Transverse colon (tissue), 4 donors: Measurements from ENCODE around the gene LIX1L. TPM values are rescaled to one million over a fixed set of nuclear protein-coding genes. Genes with fewer than 3 reads are reported as not detected.
A peak's percentile ranks its signal among the peaks of the same experiment; 100 is the strongest.

Experiments
- DNase-seq: peaks from one replicate; pipeline ENCODE4 v3.0.0-alpha.2; 2019
- H3K27ac ChIP-seq, 4 donors: fragments of 200-600 bp; sonication (generic); 2 replicates each; pipeline ENCODE4 v1.5.1; 2016 to 2018; ENCODE audit warnings: inconsistent platforms in 4 of 4
- H3K27me3 ChIP-seq: fragments of 200-600 bp; sonication (generic); 2 replicates; pipeline ENCODE4 v1.5.1; 2017; ENCODE audit warnings: inconsistent platforms
- H3K36me3 ChIP-seq, 4 donors: fragments of 200-600 bp; sonication (generic); 2 replicates each; pipeline ENCODE4 v1.5.1; 2017 to 2019; ENCODE audit warnings: inconsistent platforms in 4 of 4
- H3K4me1 ChIP-seq, 4 donors: fragments of 200-600 bp; sonication (generic); 2 replicates each; pipeline ENCODE4 v1.5.1; 2017 to 2020; ENCODE audit warnings: inconsistent platforms in 4 of 4
- H3K4me3 ChIP-seq, 4 donors: fragments of 200-600 bp; sonication (generic); 1 replicate in 1 of 4; 2 replicates in 3 of 4; pipeline versions ENCODE4 v1.5.1 to v1.6.1; 2017 to 2019; ENCODE audit warnings: inconsistent platforms in 4 of 4
- H3K9me3 ChIP-seq, 2 donors: fragments of 200-600 bp; sonication (generic); 2 replicates each; pipeline ENCODE4 v1.5.1; 2017 to 2019; ENCODE audit warnings: inconsistent platforms in 2 of 2
- CTCF ChIP-seq, 5 experiments: fragments of 200-600 bp in 3 of 5; fragments of 450-650 bp in 2 of 5; sonication (generic) in 3 of 5; IDR thresholded peaks; 1 replicate in 2 of 5; 2 replicates in 3 of 5; pipeline ENCODE4 v1.5.1; 2016 to 2017; ENCODE audit warnings: antibody characterized with exemption in 5 of 5, inconsistent platforms in 3 of 5, mild to moderate bottlenecking in 2 of 5, moderate library complexity in 1 of 5
- EP300 ChIP-seq: sonication (generic); formaldehyde crosslinking; IDR thresholded peaks from one replicate; pipeline ENCODE4 v1.6.1; 2017; ENCODE audit warnings: antibody characterized with exemption, low read depth
- POLR2A ChIP-seq: fragments of 450-650 bp; IDR thresholded peaks from one replicate; pipeline ENCODE4 v1.6.1; 2016; ENCODE audit warnings: antibody characterized with exemption, mild to moderate bottlenecking, moderate library complexity
- POLR2AphosphoS5 ChIP-seq, 3 donors: sonication (generic); formaldehyde crosslinking; IDR thresholded peaks; one replicate each; pipeline ENCODE4 v1.6.1; 2016; ENCODE audit warnings: antibody characterized with exemption in 3 of 3
- WGBS, 2 donors: methylation state at CpG; one replicate each; pipeline ENCODE4 v1.1.5; 2018; ENCODE audit warnings: low coverage in 1 of 2; 5-methylcytosine and 5-hydroxymethylcytosine counted together
- in situ Hi-C, 4 donors: fragments of 200-750 bp; cut with MboI; loops; one replicate each; pipeline versions ENCODE4 v1.15.0 to v1.15.1; 2017; ENCODE audit warnings: low sequenced_read_pairs in 3 of 4, low pct_ligation_motif_present in 1 of 4, low pct_unique_long_range_greater_than_20kb in 1 of 4
- intact Hi-C: fragments of 100-400 bp; cut with DNase I; formaldehyde crosslinking; loops from one replicate; pipeline ENCODE4 v1.15.1; 2023; ENCODE audit warnings: low total_unique reads
- total RNA-seq, 4 donors: library from RNA; depleted of rRNA; stranded (reverse); fragments of >200 nt; gene quantifications; one replicate each; pipeline ENCODE4 v1.1.0, GENCODE V29; 2016

Gene LIX1L
- total RNA-seq, 4 donors from 2014 or later: 7.2 to 12.5 (median 9.8) TPM

GRCh38 chr1:145995148-145995881, 37.5 kb upstream of the LIX1L start:
- no peaks in the 10 kb centered on the region for H3K9me3 ChIP-seq
- peak overlapping the region; percentile 96 to 99 (median 98) for H3K27ac ChIP-seq
- H3K4me1 ChIP-seq: peaks cover 9 to 60% (median 53%) of the 10 kb centered on the region in 4 donors
- no peaks in the 10 kb centered on the region for H3K27me3 ChIP-seq
- peaks cover 7 to 40% (median 20%) of the 10 kb centered on the region in 4 donors for H3K36me3 ChIP-seq
- H3K4me3 ChIP-seq: peak overlapping the region; percentile 34 to 92 (median 74)
- WGBS, 2 donors: 2% methylated on average over 8 of the region's 8 CpGs
- in situ Hi-C loops (no loop called here), intact Hi-C loops (no loop called here)
- DNase-seq: no peak
- TF ChIP-seq POLR2A (no peak), POLR2AphosphoS5 (IDR thresholded peaks at IDR 0.05) (peak in 2 of 3 donors; percentile 6 to 25)

- in situ Hi-C loops: no loop called here
- Histone ChIP-seq H3K4me3 (peak overlapping the region; percentile 34 to 92 (median 74)), H3K36me3 (peaks cover 7 to 40% (median 20%) of the 10 kb centered on the region in 4 donors), H3K27me3 (no peaks in the 10 kb centered on the region), H3K27ac (peak overlapping the region; percentile 96 to 99 (median 98)), H3K4me1 (peaks cover 2 to 56% (median 46%) of the 10 kb centered on the region in 4 donors), H3K9me3 (no peaks in the 10 kb centered on the region)
- WGBS, 2 donors: 16% methylated on average over 10 of the region's 10 CpGs; no CpG with 5 or more reads in 1 of the 2 donors
- intact Hi-C loops: no loop called here
- no peak for DNase-seq
- TF ChIP-seq POLR2AphosphoS5 (IDR thresholded peaks at IDR 0.05): peak in 2 of 3 donors; percentile 47 to 93
- TF ChIP-seq EP300: no peak
Observed at GRCh38 chr1:145994391-145995120, 36.7 kb upstream of the LIX1L start.

GRCh38 chr1:145993618-145994390, 36.0 kb upstream of the LIX1L start:
- 22 to 37% methylated on average over 5 to 6 of the region's 6 CpGs for WGBS, 2 donors
- Histone ChIP-seq H3K27me3 (no peaks in the 10 kb centered on the region), H3K36me3 (peaks cover 7 to 40% (median 20%) of the 10 kb centered on the region in 4 donors), H3K4me1 (peaks cover 0 to 48% (median 39%) of the 10 kb centered on the region in 4 donors), H3K9me3 (no peaks in the 10 kb centered on the region), H3K27ac (peak overlapping the region; percentile 96 to 99 (median 98)), H3K4me3 (peak overlapping the region; percentile 34 to 92 (median 74))
- intact Hi-C loops (no loop called here), in situ Hi-C loops (no loop called here)
- no peak for DNase-seq
- peak; percentile 33 for TF ChIP-seq POLR2A
- TF ChIP-seq CTCF (IDR thresholded peaks at IDR 0.05): peak in 2 of 5 experiments; percentile 5 to 8
- no peak for TF ChIP-seq EP300
- TF ChIP-seq POLR2AphosphoS5 (IDR thresholded peaks at IDR 0.05): peak in 2 of 3 donors; percentile 5 to 72

- WGBS, 2 donors: 27 to 34% methylated on average over 5 of the region's 5 CpGs
- H3K27me3 ChIP-seq: no peaks in the 10 kb centered on the region
- TF ChIP-seq POLR2A: no peak
- peak in 1 of 3 donors; percentile 1 for TF ChIP-seq POLR2AphosphoS5 (IDR thresholded peaks at IDR 0.05)
- no peaks in the 10 kb centered on the region for H3K9me3 ChIP-seq
- in situ Hi-C loops (no loop called here), intact Hi-C loops (no loop called here)
- H3K4me3 ChIP-seq: peak overlapping the region; percentile 34 to 92 (median 74)
- H3K36me3 ChIP-seq: peaks cover 7 to 40% (median 20%) of the 10 kb centered on the region in 4 donors
- DNase-seq: no peak
- peaks cover 0 to 41% (median 35%) of the 10 kb centered on the region in 4 donors for H3K4me1 ChIP-seq
- peak overlapping the region; percentile 96 to 99 (median 98) for H3K27ac ChIP-seq
Observed at GRCh38 chr1:145992958-145993617, 35.3 kb upstream of the LIX1L start.

GRCh38 chr1:145992502-145992936, 34.7 kb upstream of the LIX1L start:
- intact Hi-C loops: no loop called here
- H3K36me3 ChIP-seq: peaks cover 7 to 40% (median 20%) of the 10 kb centered on the region in 4 donors
- in situ Hi-C loops: no loop called here
- H3K4me3 ChIP-seq: peak overlapping the region; percentile 34 to 92 (median 74)
- no peaks in the 10 kb centered on the region for H3K9me3 ChIP-seq
- H3K4me1 ChIP-seq: peaks cover 2 to 36% (median 30%) of the 10 kb centered on the region in 4 donors
- 11 to 40% methylated on average over 1 of the region's 1 CpG for WGBS, 2 donors
- DNase-seq: no peak
- peak in 2 of 3 donors; percentile 45 to 87 for TF ChIP-seq POLR2AphosphoS5 (IDR thresholded peaks at IDR 0.05)
- TF ChIP-seq EP300: no peak
- TF ChIP-seq POLR2A: peak; percentile 59
- H3K27me3 ChIP-seq: no peaks in the 10 kb centered on the region
- H3K27ac ChIP-seq: peak overlapping the region; percentile 96 to 99 (median 98)
